NCI-H345 treated with DMSO at 0.1 percent for 48 hours (cell line): ENCODE measurements around the gene PPP2R2D.

Experiments used
- DNase-seq: peaks from one replicate; lab custom pipeline; 2025; ENCODE audit not compliant: unreplicated experiment; lab: John Stamatoyannopoulos, UW

PPP2R2D gene

GRCh38 chr10:131994435-131994834, 93.6 kb downstream of the PPP2R2D start:
- no peak for DNase-seq

GRCh38 chr10:131996466-131997365, 95.9 kb downstream of the PPP2R2D start:
- DNase-seq = no peak

- peak; percentile 63 for DNase-seq
These were observed 96.7 kb downstream of the PPP2R2D start for GRCh38 chr10:131997366-131998049.

- no peak for DNase-seq
These were observed 97.4 kb downstream of the PPP2R2D start for GRCh38 chr10:131998050-131998844.

GRCh38 chr10:131998845-131999681, 98.3 kb downstream of the PPP2R2D start:
- no peak for DNase-seq

GRCh38 chr10:132001238-132001972, 100.6 kb downstream of the PPP2R2D start:
- DNase-seq = no peak

- DNase-seq = no peak
These were observed 101.2 kb downstream of the PPP2R2D start for GRCh38 chr10:132002004-132002403.

- DNase-seq = no peak
These were observed 102.6 kb downstream of the PPP2R2D start for GRCh38 chr10:132003282-132003924.

GRCh38 chr10:132004052-132004451, 103.2 kb downstream of the PPP2R2D start:
- DNase-seq = no peak

- no peak for DNase-seq
These were observed 104.3 kb downstream of the PPP2R2D start for GRCh38 chr10:132005147-132005546.

- no peak for DNase-seq
These were observed 106.2 kb downstream of the PPP2R2D start for GRCh38 chr10:132006966-132007365.

GRCh38 chr10:132007681-132008080, 106.9 kb downstream of the PPP2R2D start:
- no peak for DNase-seq
